HepG2 (cell line): ENCODE measurements around the gene PSRC1. TPM values are rescaled to one million over a fixed set of nuclear protein-coding genes. Genes with fewer than 3 reads are reported as not detected.
A peak's percentile ranks its signal among the peaks of the same experiment; 100 is the strongest.

Experiments
- ATF2 ChIP-seq: sonication (generic); formaldehyde crosslinking; IDR thresholded peaks from 2 replicates; pipeline ENCODE4 v1.4.0; 2020; ENCODE audit warnings: missing genetic modification reagents
- HOXA9 ChIP-seq: sonication (generic); formaldehyde crosslinking; IDR thresholded peaks from 2 replicates; pipeline ENCODE4 v1.8.1; 2022; ENCODE audit warnings: missing genetic modification reagents, mild to moderate bottlenecking, moderate library complexity, borderline replicate concordance
- PAWR ChIP-seq: sonication (generic); formaldehyde crosslinking; IDR thresholded peaks from 2 replicates; pipeline ENCODE4 v1.4.0; 2020; ENCODE audit warnings: missing genetic modification reagents, mild to moderate bottlenecking, borderline replicate concordance
- POGK ChIP-seq: sonication (generic); formaldehyde crosslinking; conservative IDR thresholded peaks from 2 replicates; pipeline ENCODE4 v1.8.0; 2022; ENCODE audit warnings: mild to moderate bottlenecking, moderate library complexity, missing genetic modification reagents
- RBFOX2 ChIP-seq: fragments of 200-400 bp; formaldehyde crosslinking; IDR thresholded peaks from 2 replicates; pipeline ENCODE4 v1.6.1; 2017; ENCODE audit warnings: low read depth, mild to moderate bottlenecking, low read length
- TIGD3 ChIP-seq: sonication (generic); formaldehyde crosslinking; IDR thresholded peaks from 2 replicates; pipeline ENCODE4 v1.5.1; 2020; ENCODE audit warnings: mild to moderate bottlenecking, missing genetic modification reagents, borderline replicate concordance
- ZNF33B ChIP-seq: sonication (generic); formaldehyde crosslinking; IDR thresholded peaks from 2 replicates; pipeline ENCODE4 v1.5.1; 2020; ENCODE audit warnings: mild to moderate bottlenecking, missing genetic modification reagents
- ZNF414 ChIP-seq: sonication (generic); formaldehyde crosslinking; IDR thresholded peaks from 2 replicates; pipeline ENCODE4 v1.5.0; 2020; ENCODE audit warnings: missing genetic modification reagents
- ZNF83 ChIP-seq: sonication (generic); formaldehyde crosslinking; IDR thresholded peaks from 2 replicates; pipeline ENCODE4 v1.4.0; 2020; ENCODE audit warnings: missing genetic modification reagents, mild to moderate bottlenecking, borderline replicate concordance
- polyA plus RNA-seq, 8 experiments: library from polyadenylated mRNA; depleted of rRNA in 3 of 8; stranded (reverse) in 7 of 8; unstranded in 1 of 8; fragments of >200 nt; fragmentation: Illumina TruSeq in 4 of 8; extraction: Trizol in 4 of 8; gene quantifications; 2 replicates each; pipeline versions ENCODE4 v1.2.1 to v1.2.3, GENCODE V29; 2011 to 2016; ENCODE audit warnings: low read depth in 4 of 8, missing spikeins in 1 of 8, mixed read lengths in 1 of 8; ENCODE audit not compliant: insufficient read depth in 1 of 8
- total RNA-seq, 5 experiments: library from RNA; depleted of rRNA; stranded (reverse); fragments of >200 nt; fragmentation: Illumina TruSeq; extraction: Trizol; gene quantifications; 2 replicates each; pipeline ENCODE4 v1.2.3, GENCODE V29; 2016; ENCODE audit warnings: low read depth in 1 of 5
- TF ChIP-seq, protein P1 (sequence below): sonication (generic); formaldehyde crosslinking; IDR thresholded peaks from 2 replicates; pipeline ENCODE4 v1.8.1; 2023; ENCODE audit warnings: mild to moderate bottlenecking, missing genetic modification reagents
- TF ChIP-seq, protein P2 (sequence below): IDR thresholded peaks from 2 replicates; pipeline ENCODE4 v1.6.1; 2012; ENCODE audit warnings: low read depth, low read length, improper control_type of control experiment
- TF ChIP-seq, protein P3 (sequence below), 2 experiments: sonication (generic) in 1 of 2; formaldehyde crosslinking in 1 of 2; IDR thresholded peaks; 2 replicates each; pipeline versions ENCODE4 v1.4.0 to v1.6.1; 2018 to 2020; ENCODE audit warnings: missing genetic modification reagents in 2 of 2, borderline replicate concordance in 1 of 2, low read depth in 1 of 2, mild to moderate bottlenecking in 1 of 2, missing biosample characterization in 1 of 2

PSRC1 gene
- total and polyA plus RNA-seq, 2 of the 13 experiments (the other 11 are each of a cell fraction or from before 2014, with no cell fraction given) = 28.6 to 30.3 TPM

GRCh38 chr1:109281680-109282496, 1.1 kb downstream of the PSRC1 start (continued):
- TF ChIP-seq, protein P1, sequence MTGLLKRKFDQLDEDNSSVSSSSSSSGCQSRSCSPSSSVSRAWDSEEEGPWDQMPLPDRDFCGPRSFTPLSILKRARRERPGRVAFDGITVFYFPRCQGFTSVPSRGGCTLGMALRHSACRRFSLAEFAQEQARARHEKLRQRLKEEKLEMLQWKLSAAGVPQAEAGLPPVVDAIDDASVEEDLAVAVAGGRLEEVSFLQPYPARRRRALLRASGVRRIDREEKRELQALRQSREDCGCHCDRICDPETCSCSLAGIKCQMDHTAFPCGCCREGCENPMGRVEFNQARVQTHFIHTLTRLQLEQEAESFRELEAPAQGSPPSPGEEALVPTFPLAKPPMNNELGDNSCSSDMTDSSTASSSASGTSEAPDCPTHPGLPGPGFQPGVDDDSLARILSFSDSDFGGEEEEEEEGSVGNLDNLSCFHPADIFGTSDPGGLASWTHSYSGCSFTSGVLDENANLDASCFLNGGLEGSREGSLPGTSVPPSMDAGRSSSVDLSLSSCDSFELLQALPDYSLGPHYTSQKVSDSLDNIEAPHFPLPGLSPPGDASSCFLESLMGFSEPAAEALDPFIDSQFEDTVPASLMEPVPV = 0 out of 2 replicates have a peak, but pooled peaks have one; percentile 35
- 0 out of 2 replicates have a peak, but pooled peaks have one; percentile 4 for TF ChIP-seq HOXA9 (CRISPR knock-in tag)
- TF ChIP-seq PAWR (CRISPR knock-in tag) = no peak
- TF ChIP-seq ZNF33B (CRISPR knock-in tag) = no peak
- TF ChIP-seq ZNF83 (CRISPR knock-in tag) = no peak
- TF ChIP-seq TIGD3 (CRISPR knock-in tag) = no peak
- TF ChIP-seq, protein P2, sequence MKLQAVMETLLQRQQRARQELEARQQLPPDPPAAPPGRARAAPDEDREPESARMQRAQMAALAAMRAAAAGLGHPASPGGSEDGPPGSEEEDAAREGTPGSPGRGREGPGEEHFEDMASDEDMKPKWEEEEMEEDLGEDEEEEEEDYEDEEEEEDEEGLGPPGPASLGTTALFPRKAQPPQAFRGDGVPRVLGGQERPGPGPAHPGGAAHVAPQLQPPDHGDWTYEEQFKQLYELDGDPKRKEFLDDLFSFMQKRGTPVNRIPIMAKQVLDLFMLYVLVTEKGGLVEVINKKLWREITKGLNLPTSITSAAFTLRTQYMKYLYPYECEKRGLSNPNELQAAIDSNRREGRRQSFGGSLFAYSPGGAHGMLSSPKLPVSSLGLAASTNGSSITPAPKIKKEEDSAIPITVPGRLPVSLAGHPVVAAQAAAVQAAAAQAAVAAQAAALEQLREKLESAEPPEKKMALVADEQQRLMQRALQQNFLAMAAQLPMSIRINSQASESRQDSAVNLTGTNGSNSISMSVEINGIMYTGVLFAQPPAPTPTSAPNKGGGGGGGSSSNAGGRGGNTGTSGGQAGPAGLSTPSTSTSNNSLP = no peak
- TF ChIP-seq RBFOX2 = peak; percentile 60; the same call in 1 of the 2 replicates
- 0 out of 2 replicates have a peak, but pooled peaks have one; percentile 6 for TF ChIP-seq ATF2 (CRISPR knock-in tag)
- TF ChIP-seq, protein P3, sequence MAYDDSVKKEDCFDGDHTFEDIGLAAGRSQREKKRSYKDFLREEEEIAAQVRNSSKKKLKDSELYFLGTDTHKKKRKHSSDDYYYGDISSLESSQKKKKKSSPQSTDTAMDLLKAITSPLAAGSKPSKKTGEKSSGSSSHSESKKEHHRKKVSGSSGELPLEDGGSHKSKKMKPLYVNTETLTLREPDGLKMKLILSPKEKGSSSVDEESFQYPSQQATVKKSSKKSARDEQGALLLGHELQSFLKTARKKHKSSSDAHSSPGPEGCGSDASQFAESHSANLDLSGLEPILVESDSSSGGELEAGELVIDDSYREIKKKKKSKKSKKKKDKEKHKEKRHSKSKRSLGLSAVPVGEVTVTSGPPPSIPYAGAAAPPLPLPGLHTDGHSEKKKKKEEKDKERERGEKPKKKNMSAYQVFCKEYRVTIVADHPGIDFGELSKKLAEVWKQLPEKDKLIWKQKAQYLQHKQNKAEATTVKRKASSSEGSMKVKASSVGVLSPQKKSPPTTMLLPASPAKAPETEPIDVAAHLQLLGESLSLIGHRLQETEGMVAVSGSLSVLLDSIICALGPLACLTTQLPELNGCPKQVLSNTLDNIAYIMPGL (CRISPR knock-in tag; IDR thresholded peaks at IDR 0.05; ENCODE audit: borderline replicate concordance in 1 of 2, low read depth in 1 of 2) = no peak; a peak in 1 of 4 replicates
- no peak for TF ChIP-seq ZNF414 (CRISPR knock-in tag)
- no peak for TF ChIP-seq POGK (CRISPR knock-in tag)
